B cell (primary cell): ENCODE results near the gene TATDN2.

Experiments used
- CTCF ChIP-seq: fragments of 200-600 bp; IDR thresholded peaks from one replicate; pipeline ENCODE4 v1.8.0; 2022; ENCODE audit warnings: antibody characterized with exemption, mild to moderate bottlenecking
- EZH2 ChIP-seq: IDR thresholded peaks from 2 replicates; pipeline ENCODE4 v1.6.1; 2012; ENCODE audit warnings: borderline replicate concordance, low read depth, mild to moderate bottlenecking, moderate library complexity, low read length; ENCODE audit not compliant: insufficient read depth, poor library complexity, severe bottlenecking

GRCh38 chr3:10253731-10254130 is 5.5 kb downstream of the TATDN2 start:
- TF ChIP-seq CTCF: no peak
- no peak for TF ChIP-seq EZH2
